Measurements from ENCODE around the gene GALR1.
"Not testable (repeated sequence)": the region's sequence is repeated elsewhere in the genome, so short reads cannot be mapped to it uniquely, and the experiment has no call there.

GALR1 gene

DNA sequence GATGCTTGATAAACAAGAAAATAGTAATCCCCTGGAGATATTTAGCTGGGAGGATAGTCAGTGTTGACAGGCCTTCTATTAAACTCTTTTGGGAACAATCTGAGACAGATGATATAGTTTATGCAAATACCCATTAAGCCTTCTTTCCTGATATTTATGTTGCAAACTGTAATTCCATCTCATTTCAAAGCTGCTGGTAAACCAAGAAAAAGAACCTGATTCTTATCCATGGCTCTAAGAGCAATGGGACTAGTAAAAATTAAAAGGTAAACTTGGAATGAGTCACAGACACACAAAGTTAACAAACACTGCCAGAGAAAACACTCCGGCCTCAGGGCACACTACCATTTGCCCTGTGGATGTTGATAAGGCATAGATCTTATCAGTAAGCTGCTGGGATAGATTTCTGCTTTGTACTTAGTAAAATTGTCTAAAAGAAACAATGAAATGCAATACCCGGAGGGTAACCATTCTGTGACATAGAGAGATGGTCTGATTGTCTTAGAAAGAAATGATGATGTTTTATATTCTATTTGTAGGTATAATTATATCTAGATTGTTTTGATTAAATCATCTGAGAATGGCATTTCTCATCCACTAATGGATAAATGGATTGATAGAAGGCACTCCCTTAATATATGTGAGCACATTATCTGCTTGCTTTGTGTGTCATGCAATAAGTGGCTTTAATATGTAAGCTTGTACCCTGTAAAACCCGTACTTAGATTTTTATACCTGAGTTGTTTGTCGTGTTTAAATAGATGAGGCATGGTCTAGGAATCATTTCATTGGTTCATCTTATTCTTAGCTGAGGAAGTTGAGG is 13.2 kb downstream of the GALR1 start:
- Histone ChIP-seq H2AFZ (ENCODE audit: low read depth, low read length) (no peak overlapping the region), H3K9me3 (ENCODE audit: low read length) (no peaks in the 10 kb centered on the region)

DNA sequence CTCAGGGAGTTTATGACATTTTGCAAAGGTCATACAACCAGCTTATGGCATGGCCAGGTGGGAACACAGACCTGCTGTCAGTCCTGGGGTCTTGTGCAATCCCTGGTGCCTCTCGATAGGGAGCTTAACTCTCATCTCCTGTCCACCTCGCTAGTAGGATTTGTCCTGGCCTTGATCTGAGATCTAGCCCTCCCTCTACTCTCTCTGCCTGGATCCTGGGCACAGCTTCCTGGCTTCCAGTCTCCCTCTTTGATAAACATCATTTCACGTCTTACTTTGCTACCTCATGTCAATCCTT is 13.8 kb downstream of the GALR1 start:
- Histone ChIP-seq H3K36me3 (ENCODE audit: insufficient read depth, low read length) (no peaks in the 10 kb centered on the region), H3K9me3 (ENCODE audit: low read length) (no peaks in the 10 kb centered on the region), H3K27me3 (ENCODE audit: insufficient read depth, low read length) (no peaks in the 10 kb centered on the region), H2AFZ (ENCODE audit: low read depth, low read length) (no peak overlapping the region), H3K4me3 (ENCODE audit: low read length) (no peak overlapping the region), H3K4me1 (ENCODE audit: insufficient read depth, low read length) (no peaks in the 10 kb centered on the region)

More for the DNA sequence above, 13.2 kb downstream of the GALR1 start:
- Histone ChIP-seq H3K27me3 (ENCODE audit: insufficient read depth, low read length) (no peaks in the 10 kb centered on the region), H3K36me3 (ENCODE audit: insufficient read depth, low read length) (no peaks in the 10 kb centered on the region), H3K4me3 (ENCODE audit: low read length) (no peak overlapping the region), H3K4me1 (ENCODE audit: insufficient read depth, low read length) (no peaks in the 10 kb centered on the region)

DNA sequence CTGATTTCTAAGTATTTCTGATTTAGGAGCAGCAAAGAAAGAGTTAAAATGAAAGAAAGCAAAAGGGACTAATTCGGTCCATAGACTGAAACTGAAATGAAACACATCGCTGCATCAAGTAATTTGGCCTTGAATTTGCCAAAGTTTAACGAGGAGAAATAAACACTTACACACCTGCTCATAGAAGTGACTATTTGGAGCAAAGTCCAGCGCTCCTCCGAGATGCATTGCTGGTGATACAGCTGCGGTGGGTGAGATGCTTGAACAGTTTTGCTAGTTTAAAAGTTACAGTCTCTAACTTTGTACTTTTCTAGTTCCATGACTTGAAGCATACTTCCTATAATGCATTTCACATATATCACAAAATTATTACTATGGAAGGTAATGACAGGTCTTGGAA is 18.3 kb downstream of the GALR1 start:
- H3K9me3 ChIP-seq (ENCODE audit: low read length) = no peaks in the 10 kb centered on the region
- no peaks in the 10 kb centered on the region for H3K4me1 ChIP-seq (ENCODE audit: insufficient read depth, low read length)
- no peaks in the 10 kb centered on the region for H3K27me3 ChIP-seq (ENCODE audit: insufficient read depth, low read length)
- H3K36me3 ChIP-seq (ENCODE audit: insufficient read depth, low read length) = no peaks in the 10 kb centered on the region
- no peak overlapping the region for H3K4me3 ChIP-seq (ENCODE audit: low read length)
- no peak overlapping the region for H2AFZ ChIP-seq (ENCODE audit: low read depth, low read length)

DNA sequence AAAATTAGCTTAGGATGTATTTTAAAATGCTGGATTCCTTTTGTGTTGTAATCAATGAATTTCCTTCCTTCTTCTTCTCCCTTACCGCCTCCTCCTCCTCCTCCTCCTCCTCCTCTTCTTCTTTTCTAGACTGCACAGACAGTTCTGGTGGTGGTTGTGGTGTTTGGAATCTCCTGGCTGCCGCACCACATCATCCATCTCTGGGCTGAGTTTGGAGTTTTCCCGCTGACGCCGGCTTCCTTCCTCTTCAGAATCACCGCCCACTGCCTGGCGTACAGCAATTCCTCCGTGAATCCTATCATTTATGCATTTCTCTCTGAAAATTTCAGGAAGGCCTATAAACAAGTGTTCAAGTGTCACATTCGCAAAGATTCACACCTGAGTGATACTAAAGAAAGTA is 18.8 kb downstream of the GALR1 start:
- no peak overlapping the region for H3K4me3 ChIP-seq (ENCODE audit: low read length)
- H3K4me1 ChIP-seq (ENCODE audit: insufficient read depth, low read length) = no peaks in the 10 kb centered on the region
- no peaks in the 10 kb centered on the region for H3K27me3 ChIP-seq (ENCODE audit: insufficient read depth, low read length)
- no peak overlapping the region for H2AFZ ChIP-seq (ENCODE audit: low read depth, low read length)
- no peaks in the 10 kb centered on the region for H3K9me3 ChIP-seq (ENCODE audit: low read length)
- H3K36me3 ChIP-seq (ENCODE audit: insufficient read depth, low read length) = no peaks in the 10 kb centered on the region

DNA sequence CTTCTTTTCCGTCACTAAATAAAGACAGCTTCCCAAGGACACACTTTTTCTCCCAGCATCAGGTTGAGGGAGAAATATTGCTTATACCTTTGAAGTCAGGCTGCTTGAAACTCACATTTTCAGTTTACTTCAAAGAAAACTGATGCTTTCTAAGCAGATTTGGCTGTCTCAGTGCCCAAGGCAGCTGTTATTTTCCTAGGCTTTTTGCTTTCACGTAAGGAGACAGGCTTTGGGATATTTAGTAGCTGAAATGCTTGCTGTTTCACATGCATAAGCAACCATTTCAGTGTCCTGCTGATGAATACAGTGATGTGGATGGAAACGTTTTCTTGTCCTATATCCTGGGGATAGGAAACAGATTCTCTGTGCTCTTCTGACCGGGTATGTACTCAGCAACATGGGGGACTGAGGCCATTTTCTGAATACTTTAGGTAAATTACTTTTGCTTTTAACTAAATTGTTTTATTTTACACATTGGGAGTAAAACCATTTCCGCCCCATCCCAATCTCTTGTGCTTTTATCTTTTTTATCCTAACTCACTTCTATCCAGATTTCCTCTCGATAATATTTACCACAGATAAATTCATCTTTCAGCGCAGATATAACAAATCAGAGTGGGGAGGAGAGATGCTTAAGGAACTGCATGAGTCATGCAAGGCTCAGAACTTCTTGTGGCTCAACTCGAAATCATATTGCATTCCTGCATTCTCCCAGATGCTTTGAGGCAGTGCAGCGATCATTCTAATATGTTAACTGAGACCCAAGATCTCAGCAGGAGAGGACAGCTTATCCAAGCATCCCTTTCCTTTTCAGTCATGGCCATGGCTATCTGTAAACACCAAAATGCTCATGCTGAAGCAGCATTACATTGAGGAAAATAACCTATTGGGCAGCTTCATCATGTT is 22.2 kb downstream of the GALR1 start:
- Histone ChIP-seq H3K4me1 (ENCODE audit: insufficient read depth, low read length) (no peaks in the 10 kb centered on the region), H2AFZ (ENCODE audit: low read depth, low read length) (no peak overlapping the region), H3K27me3 (ENCODE audit: insufficient read depth, low read length) (no peaks in the 10 kb centered on the region), H3K9me3 (ENCODE audit: low read length) (no peaks in the 10 kb centered on the region), H3K4me3 (ENCODE audit: low read length) (no peak overlapping the region), H3K36me3 (ENCODE audit: insufficient read depth, low read length) (no peaks in the 10 kb centered on the region)

DNA sequence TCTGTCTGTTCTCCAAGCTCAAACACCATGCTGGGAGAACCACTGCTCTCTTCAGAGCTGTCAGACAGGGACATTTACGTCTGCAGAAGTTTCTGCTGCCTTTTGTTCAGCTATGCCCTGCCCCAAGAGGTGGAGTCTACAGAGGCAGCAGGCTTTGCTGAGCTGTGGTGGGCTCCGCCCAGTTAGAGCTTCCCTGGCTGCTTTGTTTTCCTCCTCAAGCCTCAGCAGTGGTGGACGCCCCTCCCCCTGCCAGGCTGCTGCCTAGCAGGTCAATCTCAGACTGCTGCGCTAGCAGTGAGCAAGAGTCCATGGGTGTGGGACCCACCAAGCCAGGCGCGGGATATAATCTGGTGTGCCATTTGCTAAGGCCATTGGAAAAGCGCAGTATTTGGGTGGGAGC is 41.2 kb downstream of the GALR1 start:
- H3K27me3 ChIP-seq (ENCODE audit: insufficient read depth, low read length); H3K36me3 ChIP-seq (ENCODE audit: insufficient read depth, low read length); H3K9me3 ChIP-seq (ENCODE audit: low read length); H3K4me3 ChIP-seq (ENCODE audit: low read length); H2AFZ ChIP-seq (ENCODE audit: low read depth, low read length); H3K4me1 ChIP-seq (ENCODE audit: insufficient read depth, low read length): not testable (repeated sequence)

DNA sequence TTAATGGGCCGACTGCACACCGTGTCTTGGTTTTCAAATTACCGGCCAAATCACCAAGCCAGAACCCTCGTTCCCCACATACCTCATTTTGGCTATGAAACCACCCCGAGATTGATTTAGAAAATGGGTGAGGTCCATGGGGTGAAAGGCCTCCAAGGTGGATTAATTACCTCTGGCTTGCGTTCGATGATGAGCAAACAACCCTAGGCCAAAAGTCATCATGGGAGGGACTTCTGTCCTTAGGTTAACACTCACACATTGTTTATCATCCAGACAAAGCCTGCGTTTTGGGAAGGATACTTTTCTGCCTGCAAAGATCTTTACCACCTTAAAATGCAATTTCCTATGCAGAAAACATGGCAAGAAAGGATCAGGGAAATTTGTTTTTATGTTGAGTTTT is 48.5 kb downstream of the GALR1 start:
- no peaks in the 10 kb centered on the region for H3K9me3 ChIP-seq (ENCODE audit: low read length)
- no peaks in the 10 kb centered on the region for H3K36me3 ChIP-seq (ENCODE audit: insufficient read depth, low read length)
- no peaks in the 10 kb centered on the region for H3K4me1 ChIP-seq (ENCODE audit: insufficient read depth, low read length)
- no peak overlapping the region for H2AFZ ChIP-seq (ENCODE audit: low read depth, low read length)
- no peak overlapping the region for H3K4me3 ChIP-seq (ENCODE audit: low read length)
- H3K27me3 ChIP-seq (ENCODE audit: insufficient read depth, low read length) = no peaks in the 10 kb centered on the region

DNA sequence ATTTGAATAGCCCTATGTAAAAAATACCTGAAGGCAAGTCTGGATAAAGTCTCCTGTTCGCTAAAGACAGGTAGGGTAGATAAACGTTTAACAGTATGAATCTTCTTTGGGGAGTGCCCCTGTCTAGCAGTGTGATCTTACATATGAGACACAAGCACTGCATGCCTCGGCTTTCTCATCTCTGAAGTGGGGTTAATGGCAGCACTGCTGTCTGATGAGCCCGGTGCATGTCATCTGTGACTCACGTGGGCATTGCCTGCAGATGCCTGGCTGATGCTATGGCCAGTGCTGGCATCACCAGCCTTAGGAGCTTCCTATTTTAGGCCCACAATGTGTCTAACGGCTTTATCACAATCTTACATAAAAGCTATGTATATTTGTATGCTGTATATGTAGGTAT is 50.1 kb downstream of the GALR1 start:
- H3K9me3 ChIP-seq (ENCODE audit: low read length) = no peaks in the 10 kb centered on the region
- H3K27me3 ChIP-seq (ENCODE audit: insufficient read depth, low read length) = no peaks in the 10 kb centered on the region
- H3K36me3 ChIP-seq (ENCODE audit: insufficient read depth, low read length) = no peaks in the 10 kb centered on the region
- H3K4me3 ChIP-seq (ENCODE audit: low read length) = no peak overlapping the region
- no peak overlapping the region for H2AFZ ChIP-seq (ENCODE audit: low read depth, low read length)
- H3K4me1 ChIP-seq (ENCODE audit: insufficient read depth, low read length) = no peaks in the 10 kb centered on the region

DNA sequence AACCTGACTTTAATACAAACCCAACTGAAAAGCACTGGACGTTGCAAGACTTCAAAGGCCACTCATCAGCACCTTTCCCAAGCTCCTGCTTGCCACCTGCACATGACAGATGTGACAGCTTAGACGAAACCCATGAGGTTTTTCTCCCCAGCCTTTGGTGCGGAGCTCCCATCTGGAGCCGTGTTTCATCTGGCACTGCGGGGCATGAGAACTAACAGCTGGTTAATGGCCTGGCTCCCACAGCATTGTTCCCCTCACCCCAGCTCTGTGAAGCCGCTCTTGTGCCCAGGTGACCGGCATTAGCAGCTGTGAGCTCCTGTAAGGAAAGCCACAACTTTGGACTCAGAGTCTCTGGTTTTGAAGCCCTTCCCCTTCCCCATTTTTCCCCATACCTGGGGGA is 50.9 kb downstream of the GALR1 start:
- no peak overlapping the region for H3K4me3 ChIP-seq (ENCODE audit: low read length)
- no peaks in the 10 kb centered on the region for H3K36me3 ChIP-seq (ENCODE audit: insufficient read depth, low read length)
- no peaks in the 10 kb centered on the region for H3K9me3 ChIP-seq (ENCODE audit: low read length)
- H3K4me1 ChIP-seq (ENCODE audit: insufficient read depth, low read length) = no peaks in the 10 kb centered on the region
- H2AFZ ChIP-seq (ENCODE audit: low read depth, low read length) = no peak overlapping the region
- H3K27me3 ChIP-seq (ENCODE audit: insufficient read depth, low read length) = no peaks in the 10 kb centered on the region

DNA sequence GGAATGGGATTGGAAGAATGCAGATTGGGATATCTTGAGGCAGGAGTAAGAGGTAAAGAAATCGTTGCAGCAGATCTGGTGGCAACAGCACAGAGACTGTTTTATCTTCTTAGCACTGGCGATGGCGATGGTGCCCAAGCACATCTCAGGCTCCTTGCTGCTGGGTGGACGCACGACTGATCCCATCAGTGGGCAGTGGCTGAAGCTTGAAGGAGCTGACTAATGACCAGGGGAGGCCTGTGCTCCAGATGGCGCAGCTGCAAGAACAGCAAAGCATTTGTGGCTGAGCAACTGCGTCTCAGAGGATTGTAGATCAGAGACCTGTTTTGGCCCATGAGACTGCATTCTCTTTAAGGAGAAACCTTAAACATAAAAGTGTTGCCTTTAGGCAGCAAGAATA is 54.6 kb downstream of the GALR1 start:
- Histone ChIP-seq H3K4me1 (ENCODE audit: insufficient read depth, low read length) (no peaks in the 10 kb centered on the region), H3K4me3 (ENCODE audit: low read length) (no peak overlapping the region), H3K9me3 (ENCODE audit: low read length) (no peaks in the 10 kb centered on the region), H3K27me3 (ENCODE audit: insufficient read depth, low read length) (no peaks in the 10 kb centered on the region), H3K36me3 (ENCODE audit: insufficient read depth, low read length) (no peaks in the 10 kb centered on the region), H2AFZ (ENCODE audit: low read depth, low read length) (no peak overlapping the region)

DNA sequence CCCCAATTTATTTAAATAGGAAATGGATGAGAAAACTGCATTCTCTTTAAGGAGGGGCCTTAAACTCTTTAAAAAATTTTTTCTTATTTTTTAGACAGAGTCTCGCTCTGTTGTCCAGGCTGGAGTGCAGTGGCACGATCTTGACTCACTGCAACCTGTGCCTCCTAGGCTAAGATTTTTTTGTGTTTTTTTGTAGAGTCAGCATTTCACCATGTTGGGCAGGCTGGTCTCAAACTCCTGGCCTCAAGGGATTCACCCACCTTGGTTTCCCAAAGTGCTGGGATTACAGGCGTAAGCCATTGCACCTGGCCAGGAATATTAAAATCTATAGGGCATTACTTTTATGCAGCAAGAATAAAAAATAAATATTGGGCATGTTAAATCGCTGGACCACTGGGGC is 56.0 kb downstream of the GALR1 start:
- H3K9me3 ChIP-seq (ENCODE audit: low read length) = no peaks in the 10 kb centered on the region
- H3K27me3 ChIP-seq (ENCODE audit: insufficient read depth, low read length) = no peaks in the 10 kb centered on the region
- no peaks in the 10 kb centered on the region for H3K4me1 ChIP-seq (ENCODE audit: insufficient read depth, low read length)
- H3K36me3 ChIP-seq (ENCODE audit: insufficient read depth, low read length) = no peaks in the 10 kb centered on the region
- H2AFZ ChIP-seq (ENCODE audit: low read depth, low read length) = no peak overlapping the region
- H3K4me3 ChIP-seq (ENCODE audit: low read length) = no peak overlapping the region

DNA sequence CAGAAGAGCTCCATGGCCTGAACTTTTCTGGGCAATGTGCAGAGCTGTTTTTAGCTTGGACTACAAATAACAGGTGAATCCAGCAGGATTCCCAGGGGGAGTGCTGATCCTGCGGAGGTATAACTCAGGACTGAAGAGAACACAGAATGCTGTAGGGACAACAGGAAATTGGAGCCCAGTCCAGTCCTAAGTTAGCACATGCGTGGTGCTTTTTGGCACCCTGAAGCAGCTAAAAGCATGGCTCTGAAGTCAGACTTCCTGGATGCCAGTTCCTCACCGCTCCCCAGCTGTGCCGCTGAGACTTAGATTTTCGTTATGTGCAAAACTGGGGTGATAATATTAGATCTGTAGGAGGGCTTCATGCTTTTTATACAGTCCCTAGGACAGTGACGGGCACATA is 58.6 kb downstream of the GALR1 start:
- Histone ChIP-seq H3K9me3 (ENCODE audit: low read length) (no peaks in the 10 kb centered on the region), H3K36me3 (ENCODE audit: insufficient read depth, low read length) (no peaks in the 10 kb centered on the region), H3K4me3 (ENCODE audit: low read length) (no peak overlapping the region), H3K27me3 (ENCODE audit: insufficient read depth, low read length) (no peaks in the 10 kb centered on the region), H2AFZ (ENCODE audit: low read depth, low read length) (no peak overlapping the region), H3K4me1 (ENCODE audit: insufficient read depth, low read length) (no peaks in the 10 kb centered on the region)

DNA sequence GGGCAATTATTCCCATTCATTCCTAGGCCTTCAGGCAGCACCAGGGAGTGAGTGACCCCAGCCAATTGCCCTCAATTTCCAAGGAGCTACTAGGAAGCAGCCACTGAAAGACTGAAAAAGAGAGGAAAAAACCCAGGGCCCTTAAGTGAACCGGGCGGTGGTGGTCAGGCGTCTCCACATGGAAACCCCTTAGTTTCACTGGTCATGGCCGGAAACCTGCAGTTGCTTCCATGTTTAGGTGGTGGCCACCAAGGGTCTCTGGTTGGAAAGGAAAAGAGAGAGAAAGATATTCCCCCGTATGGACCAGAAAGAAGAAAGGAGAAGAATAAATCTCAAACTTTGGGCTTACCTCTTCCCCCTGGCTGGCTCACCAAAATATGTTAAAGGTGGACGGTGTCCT is 64.9 kb downstream of the GALR1 start:
- Histone ChIP-seq H3K4me3 (ENCODE audit: low read length) (no peak overlapping the region), H2AFZ (ENCODE audit: low read depth, low read length) (no peak overlapping the region), H3K9me3 (ENCODE audit: low read length) (no peaks in the 10 kb centered on the region), H3K27me3 (ENCODE audit: insufficient read depth, low read length) (no peaks in the 10 kb centered on the region), H3K4me1 (ENCODE audit: insufficient read depth, low read length) (no peaks in the 10 kb centered on the region), H3K36me3 (ENCODE audit: insufficient read depth, low read length) (no peaks in the 10 kb centered on the region)

Data from neuron (in vitro differentiated cells).